GM12878 (cell line): ENCODE results near the gene BTG2. TPM values are rescaled to one million over a fixed set of nuclear protein-coding genes. Genes with fewer than 3 reads are reported as not detected.

Source experiments
- ATAC-seq: fragments of 200-7000 bp; cut with Tn5 transposase; 3 replicates; pipeline ENCODE4 v1.9.1; 2020; ENCODE audit warnings: mild to moderate bottlenecking, moderate library complexity
- Bru-seq: library from RNA; stranded (reverse); fragments of 400-500 nt; gene quantifications from one replicate; lab custom pipeline; 2021; lab: Mats Ljungman, UMichigan
- BruChase-seq, 2 experiments: library from RNA; stranded (reverse); fragments of 400-500 nt; gene quantifications; one replicate each; lab custom pipeline; 2021; lab: Mats Ljungman, UMichigan
- BruUV-seq: library from RNA; stranded (reverse); fragments of 400-500 nt; replicated peaks from 2 replicates; lab custom pipeline; 2021; lab: Mats Ljungman, UMichigan
- CTCF ChIA-PET: fragments of 300-600 bp; sonication (Branson Sonifier 250); formaldehyde crosslinking; extraction: SDS; loops from one replicate; lab custom pipeline; 2021; ENCODE audit warnings: inconsistent platforms; lab: Yijun Ruan, JAX
- POLR2A ChIA-PET: fragments of 350-600 bp; formaldehyde crosslinking; extraction: SDS; loops from one replicate; lab custom pipeline; 2021; ENCODE audit warnings: inconsistent platforms; lab: Charles Lee
- RAD21 ChIA-PET: fragments of 300-600 bp; sonication (Branson Sonifier 250); formaldehyde crosslinking; loops from one replicate; lab custom pipeline; 2023; ENCODE audit warnings: antibody characterized with exemption; ENCODE audit not compliant: unreplicated experiment; lab: Charles Lee
- SMC1A ChIA-PET: fragments of 300-600 bp; sonication (Branson Sonifier 250); formaldehyde crosslinking; loops from one replicate; lab custom pipeline; 2023; ENCODE audit not compliant: unreplicated experiment, uncharacterized antibody; lab: Charles Lee
- DNase-seq: peaks from one replicate; pipeline ENCODE4 v3.0.0-alpha.2; 2011; ENCODE audit warnings: low read depth, low spot score
- FAIRE-seq: peaks from 3 replicates; lab custom pipeline; 2011; peaks lifted over from hg19 to GRCh38; lab: Jason Lieb, UNC
- H2AFZ ChIP-seq: 2 replicates; pipeline ENCODE4 v1.6.0; 2011; ENCODE audit warnings: low read depth, low read length, control low read depth; ENCODE audit not compliant: control insufficient read depth
- H3K27ac ChIP-seq: 2 replicates; pipeline ENCODE4 v1.5.1; 2011; ENCODE audit warnings: control low read depth; ENCODE audit not compliant: control insufficient read depth, insufficient read depth
- H3K27me3 ChIP-seq, 2 experiments: replicated peaks in 1 of 2; 2 replicates each; pipeline versions ENCODE4 v1.6.0 to v1.6.1; 2011; ENCODE audit warnings: low read length in 1 of 2; ENCODE audit not compliant: control insufficient read depth in 2 of 2, insufficient read depth in 2 of 2
- H3K36me3 ChIP-seq, 2 experiments: 2 replicates each; pipeline ENCODE4 v1.5.1; 2011; ENCODE audit warnings: low read length in 1 of 2; ENCODE audit not compliant: control insufficient read depth in 2 of 2, insufficient read depth in 2 of 2
- H3K4me1 ChIP-seq: 2 replicates; pipeline ENCODE4 v1.6.1; 2011; ENCODE audit warnings: mild to moderate bottlenecking, low read length, moderate library complexity, mixed read lengths; ENCODE audit not compliant: control insufficient read depth, insufficient read depth
- H3K4me2 ChIP-seq: 2 replicates; pipeline ENCODE4 v1.6.0; 2011; ENCODE audit warnings: control low read depth; ENCODE audit not compliant: control insufficient read depth, insufficient read depth
- H3K4me3 ChIP-seq: fragments of 200-600 bp; sonication (generic); 2 replicates; pipeline ENCODE4 v1.5.1; 2016
- H3K79me2 ChIP-seq: 2 replicates; pipeline ENCODE4 v1.6.0; 2011; ENCODE audit warnings: low read length; ENCODE audit not compliant: control insufficient read depth, insufficient read depth
- H3K9ac ChIP-seq: 2 replicates; pipeline ENCODE4 v1.8.0; 2011; ENCODE audit warnings: low read length, control low read depth, mixed read lengths; ENCODE audit not compliant: control insufficient read depth, insufficient read depth
- H3K9me3 ChIP-seq: replicated peaks from 3 replicates; pipeline ENCODE4 v1.5.1; 2011; ENCODE audit warnings: mild to moderate bottlenecking, low read length; ENCODE audit not compliant: control insufficient read depth, insufficient read depth
- H4K20me1 ChIP-seq: 2 replicates; pipeline ENCODE4 v1.6.0; 2011; ENCODE audit not compliant: control insufficient read depth, insufficient read depth
- GATAD2B ChIP-seq: fragments of 450-650 bp; conservative IDR thresholded peaks from 2 replicates; pipeline ENCODE4 v1.6.1; 2017; ENCODE audit warnings: low read depth, mild to moderate bottlenecking, moderate library complexity
- HDGF ChIP-seq: fragments of 450-650 bp; IDR thresholded peaks from 2 replicates; pipeline ENCODE4 v1.6.1; 2016; ENCODE audit warnings: antibody characterized with exemption
- IKZF1 ChIP-seq: fragments of 450-650 bp; conservative IDR thresholded peaks from 2 replicates; pipeline ENCODE4 v1.6.1; 2017; ENCODE audit warnings: antibody characterized with exemption, mild to moderate bottlenecking
- MXI1 ChIP-seq: fragments of 150-350 bp; IDR thresholded peaks from 2 replicates; pipeline ENCODE4 v1.6.1; 2011; ENCODE audit warnings: low read depth, mild to moderate bottlenecking, inconsistent platforms, low read length, improper control_type of control experiment
- NR2C2 ChIP-seq: IDR thresholded peaks from 2 replicates; pipeline ENCODE4 v1.6.1; 2011; ENCODE audit warnings: borderline replicate concordance, low read depth; ENCODE audit not compliant: control insufficient read depth, insufficient read length
- POLR2AphosphoS2 ChIP-seq: IDR thresholded peaks from 2 replicates; pipeline ENCODE4 v1.6.1; 2011; ENCODE audit warnings: low read depth, mild to moderate bottlenecking, low read length, improper control_type of control experiment, moderate library complexity
- POLR2AphosphoS5 ChIP-seq: IDR thresholded peaks from 2 replicates; pipeline ENCODE4 v1.6.1; 2011; ENCODE audit warnings: mild to moderate bottlenecking, low read length, inconsistent platforms
- SPI1 ChIP-seq: IDR thresholded peaks from 2 replicates; pipeline ENCODE4 v1.6.1; 2011; ENCODE audit warnings: low read depth, mild to moderate bottlenecking, low read length, moderate library complexity, borderline replicate concordance; ENCODE audit not compliant: insufficient read depth
- WGBS: methylation state at CpG from one replicate; pipeline ENCODE4 v1.1.6; 2016; ENCODE audit warnings: low lambda C conversion rate; ENCODE audit not compliant: insufficient replicate concordance, insufficient coverage; ENCODE audit errors: missing lambda C conversion rate; 5-methylcytosine and 5-hydroxymethylcytosine counted together
- in situ Hi-C: fragments of 300-500 bp; cut with MboI; formaldehyde crosslinking; loops from 9 replicates; pipeline ENCODE4 v1.14.3; 2018; ENCODE audit warnings: mixed read lengths
- intact Hi-C: fragments of 100-400 bp; cut with micrococcal nuclease; formaldehyde crosslinking; loops from one replicate; pipeline ENCODE4 v1.14.2; 2022; ENCODE audit not compliant: unreplicated experiment
- long read RNA-seq, 2 experiments: library from polyadenylated mRNA; unstranded; transcript quantifications; one replicate each; pipeline ENCODE4 v2.0.0, GENCODE V29; 2019 to 2020
- polyA minus RNA-seq, 3 experiments: library from RNA; depleted of rRNA, polyadenylated mRNA; stranded (reverse); fragments of >200 nt; gene quantifications; 2 replicates each; pipeline ENCODE4 v1.2.3, GENCODE V29; 2011
- polyA plus RNA-seq, 11 experiments: library from polyadenylated mRNA; depleted of rRNA in 4 of 11; unstranded in 6 of 11; stranded (reverse) in 5 of 11; fragments of >200 nt; fragmentation: Nextera tagmentation in 4 of 11; fragmentation: Illumina TruSeq in 1 of 11; extraction: Ambion mirVana in 4 of 11; extraction: Trizol in 1 of 11; gene quantifications; 1 replicate in 1 of 11; 2 replicates in 10 of 11; pipeline versions ENCODE4 v1.2.1 to v1.2.3, GENCODE V29; 2011 to 2016; ENCODE audit warnings: inconsistent platforms in 2 of 11, missing spikeins in 2 of 11, low read depth in 1 of 11
- total RNA-seq, 4 experiments: library from RNA; depleted of rRNA in 3 of 4; stranded (reverse); fragments of >200 nt in 3 of 4; fragmentation: Illumina TruSeq in 1 of 4; extraction: Trizol in 1 of 4; gene quantifications; 2 replicates each; pipeline versions ENCODE4 v1.2.1 to v1.2.3, GENCODE V29; 2013 to 2021
- TF ChIP-seq, protein P1 (sequence below): fragments of 450-650 bp; formaldehyde crosslinking; IDR thresholded peaks from 2 replicates; pipeline ENCODE4 v1.4.0; 2022; ENCODE audit warnings: mild to moderate bottlenecking, moderate library complexity
- TF ChIP-seq, protein P2 (sequence below): fragments of 450-650 bp; IDR thresholded peaks from 2 replicates; pipeline ENCODE4 v1.6.1; 2017; ENCODE audit warnings: low read depth, mild to moderate bottlenecking, moderate library complexity

The BTG2 gene, protein sequence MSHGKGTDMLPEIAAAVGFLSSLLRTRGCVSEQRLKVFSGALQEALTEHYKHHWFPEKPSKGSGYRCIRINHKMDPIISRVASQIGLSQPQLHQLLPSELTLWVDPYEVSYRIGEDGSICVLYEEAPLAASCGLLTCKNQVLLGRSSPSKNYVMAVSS
- total RNA-seq (2013; cell fraction: nucleolus; rRNA removed) = 76.6 and 80.8 TPM in 2 replicates
- 127 and 144 TPM in 2 replicates for total RNA-seq (2014; rRNA removed)
- total RNA-seq (2014; rRNA removed; fragmentation: Illumina TruSeq; extraction: Trizol) = 66.4 and 68.1 TPM in 2 replicates
- 109 TPM in 2 replicates for total RNA-seq (2021)
- polyA plus RNA-seq (2011; ENCODE audit: low read depth) = 33.7 TPM
- polyA plus RNA-seq (2011; rRNA removed) = 131 and 136 TPM in 2 replicates
- 145 and 154 TPM in 2 replicates for polyA plus RNA-seq (2011; cell fraction: cytosol; rRNA removed)
- polyA plus RNA-seq (2011; cell fraction: nucleus; rRNA removed) = 101 and 145 TPM in 2 replicates
- 41.9 and 88.4 TPM in 2 replicates for polyA plus RNA-seq (2012)
- 93.3 and 104 TPM in 2 replicates for polyA plus RNA-seq (2014; fragmentation: Illumina TruSeq; extraction: Trizol)
- 10 to 100 TPM; 23.3 to 37.2 TPM for polyA plus RNA-seq (2014; fragmentation: Nextera tagmentation; extraction: Ambion mirVana)
- polyA plus RNA-seq (2014; rRNA removed) = 160 and 187 TPM in 2 replicates
- 100 to 1,000 TPM in 1 of 2 experiments, 10 to 100 TPM in 1; 91.0 to 103 TPM for polyA plus RNA-seq (2016; fragmentation: Nextera tagmentation; extraction: Ambion mirVana)
- polyA minus RNA-seq (2011; rRNA and poly(A)+ RNA removed) = 90.9 and 155 TPM in 2 replicates
- polyA minus RNA-seq (2011; cell fraction: cytosol; rRNA and poly(A)+ RNA removed) = 84.2 and 93.8 TPM in 2 replicates
- 110 and 138 TPM in 2 replicates for polyA minus RNA-seq (2011; cell fraction: nucleus; rRNA and poly(A)+ RNA removed)
- Bru-seq, nascent RNA = percentile 99 among the genes with signal in this experiment
- percentile 89 among the genes with signal in this experiment for BruChase-seq, experiment 1, labeled RNA remaining after a 6-hour chase
- percentile 95 among the genes with signal in this experiment for BruChase-seq, experiment 2, labeled RNA remaining after a 2-hour chase
- long read RNA-seq, experiment 1, transcript BTG2-201 (2 exons, 2,712 nt) = major isoform, 26 of 29 reads
- long read RNA-seq, experiment 1, partial matches to known transcripts = 0 of 29 reads
- long read RNA-seq, experiment 1, other reads (novel, unspliced or antisense) = 3 of 29 reads
- long read RNA-seq, experiment 2, partial matches to known transcripts = 0 of 7 reads
- long read RNA-seq, experiment 2, other reads (novel, unspliced or antisense) = 6 of 7 reads

DNA sequence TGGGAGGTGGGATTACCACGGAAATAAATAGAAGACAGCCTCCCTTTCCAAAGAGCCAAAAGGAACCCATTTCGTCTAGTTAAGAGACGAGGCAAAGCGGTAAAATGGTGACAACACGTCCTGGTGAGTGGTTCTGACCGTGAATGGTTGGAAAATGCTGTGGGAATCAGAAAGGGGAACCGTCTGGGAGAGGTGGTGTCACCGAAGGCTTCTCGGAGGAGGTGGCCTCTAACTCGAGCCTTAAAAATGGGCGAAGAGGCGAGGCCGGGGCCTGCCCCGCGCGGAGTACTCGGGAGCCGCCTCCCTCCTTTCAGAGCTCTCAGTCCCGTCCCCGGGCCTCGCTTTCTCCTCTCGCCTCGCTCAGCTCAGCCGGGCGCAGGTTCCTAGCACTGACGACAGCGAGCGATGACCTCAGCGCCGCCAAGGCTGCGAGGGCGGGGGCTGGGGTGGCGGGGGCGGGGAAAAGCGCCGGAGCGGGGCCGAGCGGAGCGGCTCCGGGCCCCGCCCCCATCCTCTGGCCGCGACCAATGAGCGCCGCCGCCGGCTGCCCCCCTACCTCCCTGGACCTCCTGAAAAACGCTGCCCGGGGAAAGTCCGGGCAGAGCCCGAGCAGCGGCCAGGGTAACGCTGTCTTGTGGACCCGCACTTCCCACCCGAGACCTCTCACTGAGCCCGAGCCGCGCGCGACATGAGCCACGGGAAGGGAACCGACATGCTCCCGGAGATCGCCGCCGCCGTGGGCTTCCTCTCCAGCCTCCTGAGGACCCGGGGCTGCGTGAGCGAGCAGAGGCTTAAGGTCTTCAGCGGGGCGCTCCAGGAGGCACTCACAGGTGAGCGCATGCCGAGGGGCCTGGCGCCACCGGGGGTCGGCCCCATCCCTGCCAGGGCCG is at the start of gene BTG2:
BTG2 (plus strand) TSS at position 601 of the 890 bp plus-strand sequence; CDS start at position 689, 88 bp downstream.
- Histone ChIP-seq H3K4me2 (peak within 1 kb of the TSS; percentile 88), H3K4me3 (peak within 1 kb of the TSS; percentile 97), H3K9me3 (no peaks in the 10 kb centered on the region), H3K79me2 (peaks cover 62% of the 10 kb centered on the region), H2AFZ (no peak within 1 kb of the TSS; the same call in 1 of the 2 replicates), H3K36me3 (peaks cover 4 to 12% of the 10 kb centered on the region in 2 experiments), H3K27ac (peak within 1 kb of the TSS; percentile 91), H4K20me1 (peaks cover 10% of the 10 kb centered on the region), H3K4me1 (peaks cover 38% of the 10 kb centered on the region), H3K9ac (peak within 1 kb of the TSS; percentile 90), H3K27me3 (no peaks in the 10 kb centered on the region)
- ATAC-seq (peak; percentile 82), DNase-seq (no peak), FAIRE-seq (peak; percentile 61)
- BruUV-seq = TSS peak; percentile 95
- ChIA-PET CTCF (interaction anchor here (0.7 to 9.4 kb wide), 6 partner anchors 16 to 76 kb away, joined by 3 to 281 read pairs (median 88); no protein-coding TSS in a partner anchor), SMC1A (interaction anchor here (2.9 to 9.7 kb wide), 5 partner anchors 10 to 34 kb away, joined by 11 to 406 read pairs (median 183); no protein-coding TSS in a partner anchor), POLR2A (interaction anchor here (0.6 to 10.0 kb wide), 5 partner anchors 11 to 148 kb away, joined by 3 to 393 read pairs (median 51); no protein-coding TSS in a partner anchor), RAD21 (interaction anchor here (0.6 to 9.7 kb wide), 4 partner anchors 19 to 58 kb away, joined by 4 to 470 read pairs (median 224); no protein-coding TSS in a partner anchor)
- in situ Hi-C loops (no loop called here), intact Hi-C loops (loop anchor here (1.0 kb wide), 2 partner anchors 16 to 32 kb away; no protein-coding TSS in a partner anchor)
- under 1% methylated on average over 77 of the region's 79 CpGs for WGBS
- TF ChIP-seq, protein P1, sequence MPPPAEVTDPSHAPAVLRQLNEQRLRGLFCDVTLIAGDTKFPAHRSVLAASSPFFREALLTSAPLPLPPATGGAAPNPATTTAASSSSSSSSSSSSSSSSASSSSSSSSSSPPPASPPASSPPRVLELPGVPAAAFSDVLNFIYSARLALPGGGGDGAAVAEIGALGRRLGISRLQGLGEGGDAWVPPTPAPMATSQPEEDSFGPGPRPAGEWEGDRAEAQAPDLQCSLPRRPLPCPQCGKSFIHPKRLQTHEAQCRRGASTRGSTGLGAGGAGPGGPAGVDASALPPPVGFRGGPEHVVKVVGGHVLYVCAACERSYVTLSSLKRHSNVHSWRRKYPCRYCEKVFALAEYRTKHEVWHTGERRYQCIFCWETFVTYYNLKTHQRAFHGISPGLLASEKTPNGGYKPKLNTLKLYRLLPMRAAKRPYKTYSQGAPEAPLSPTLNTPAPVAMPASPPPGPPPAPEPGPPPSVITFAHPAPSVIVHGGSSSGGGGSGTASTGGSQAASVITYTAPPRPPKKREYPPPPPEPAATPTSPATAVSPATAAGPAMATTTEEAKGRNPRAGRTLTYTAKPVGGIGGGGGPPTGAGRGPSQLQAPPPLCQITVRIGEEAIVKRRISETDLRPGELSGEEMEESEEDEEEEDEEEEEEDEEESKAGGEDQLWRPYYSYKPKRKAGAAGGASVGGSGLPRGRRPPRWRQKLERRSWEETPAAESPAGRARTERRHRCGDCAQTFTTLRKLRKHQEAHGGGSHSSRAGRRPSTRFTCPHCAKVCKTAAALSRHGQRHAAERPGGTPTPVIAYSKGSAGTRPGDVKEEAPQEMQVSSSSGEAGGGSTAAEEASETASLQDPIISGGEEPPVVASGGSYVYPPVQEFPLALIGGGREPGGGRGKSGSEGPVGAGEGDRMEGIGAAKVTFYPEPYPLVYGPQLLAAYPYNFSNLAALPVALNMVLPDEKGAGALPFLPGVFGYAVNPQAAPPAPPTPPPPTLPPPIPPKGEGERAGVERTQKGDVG (CRISPR knock-in tag) = no peak
- TF ChIP-seq HDGF (peak; percentile 50; the same call in 1 of the 2 replicates), GATAD2B (peak; percentile 62), SPI1 (peak; percentile 43; the same call in 1 of the 2 replicates), POLR2AphosphoS5 (peak; percentile 99), IKZF1 (peak; percentile 63), POLR2AphosphoS2 (peak; percentile 100), NR2C2 (no peak), MXI1 (peak; percentile 18; the same call in 1 of the 2 replicates)
- TF ChIP-seq, protein P2, sequence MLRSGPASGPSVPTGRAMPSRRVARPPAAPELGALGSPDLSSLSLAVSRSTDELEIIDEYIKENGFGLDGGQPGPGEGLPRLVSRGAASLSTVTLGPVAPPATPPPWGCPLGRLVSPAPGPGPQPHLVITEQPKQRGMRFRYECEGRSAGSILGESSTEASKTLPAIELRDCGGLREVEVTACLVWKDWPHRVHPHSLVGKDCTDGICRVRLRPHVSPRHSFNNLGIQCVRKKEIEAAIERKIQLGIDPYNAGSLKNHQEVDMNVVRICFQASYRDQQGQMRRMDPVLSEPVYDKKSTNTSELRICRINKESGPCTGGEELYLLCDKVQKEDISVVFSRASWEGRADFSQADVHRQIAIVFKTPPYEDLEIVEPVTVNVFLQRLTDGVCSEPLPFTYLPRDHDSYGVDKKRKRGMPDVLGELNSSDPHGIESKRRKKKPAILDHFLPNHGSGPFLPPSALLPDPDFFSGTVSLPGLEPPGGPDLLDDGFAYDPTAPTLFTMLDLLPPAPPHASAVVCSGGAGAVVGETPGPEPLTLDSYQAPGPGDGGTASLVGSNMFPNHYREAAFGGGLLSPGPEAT = peak; percentile 19; the same call in 1 of the 2 replicates
